HG03342 (cell line): ENCODE results near the gene RIN3.

ENCODE experiments used
- ATAC-seq: cut with Tn5 transposase; IDR thresholded peaks from one replicate; pipeline ENCODE4 v1.9.1; 2021; ENCODE audit warnings: mild to moderate bottlenecking, moderate library complexity; ENCODE audit not compliant: unreplicated experiment

Gene RIN3

DNA sequence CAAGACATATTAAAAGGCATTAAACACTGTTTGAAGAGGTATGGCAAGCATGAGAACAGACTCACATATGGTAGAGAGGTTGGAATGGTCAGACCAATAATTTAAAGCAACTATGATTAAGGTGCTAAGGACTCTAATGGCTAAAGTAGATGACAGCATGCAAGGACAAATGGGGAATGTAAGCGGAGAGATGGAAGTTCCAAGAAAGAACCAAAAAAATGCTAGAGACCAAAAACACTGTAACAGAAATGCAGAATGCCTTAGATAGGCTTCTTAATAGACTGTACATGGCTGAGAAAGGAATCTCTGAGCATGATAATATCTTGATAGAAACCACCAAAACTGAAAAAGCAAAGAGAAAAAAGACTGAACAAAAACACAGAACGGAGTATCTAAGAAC is 77.4 kb downstream of the RIN3 start:
- ATAC-seq, result no peak

DNA sequence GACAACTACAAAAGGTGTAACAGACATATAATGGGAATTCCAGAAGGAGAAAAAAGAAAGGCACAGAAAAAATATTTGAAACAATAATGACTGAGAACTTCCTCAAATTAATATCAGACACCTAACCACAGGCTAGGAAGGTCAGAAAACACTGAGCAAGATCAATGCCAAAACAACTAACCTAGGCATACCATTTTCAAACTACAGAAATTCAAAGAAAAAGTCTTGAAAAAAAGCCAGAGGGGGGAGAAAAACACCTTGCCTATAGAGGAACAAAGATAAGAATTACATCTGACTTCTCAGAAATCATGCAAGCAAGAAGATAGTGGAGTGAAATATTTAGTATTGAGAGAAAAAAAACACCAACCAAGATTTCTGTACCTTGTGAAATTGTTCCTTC is 77.8 kb downstream of the RIN3 start:
- ATAC-seq, result no peak

DNA sequence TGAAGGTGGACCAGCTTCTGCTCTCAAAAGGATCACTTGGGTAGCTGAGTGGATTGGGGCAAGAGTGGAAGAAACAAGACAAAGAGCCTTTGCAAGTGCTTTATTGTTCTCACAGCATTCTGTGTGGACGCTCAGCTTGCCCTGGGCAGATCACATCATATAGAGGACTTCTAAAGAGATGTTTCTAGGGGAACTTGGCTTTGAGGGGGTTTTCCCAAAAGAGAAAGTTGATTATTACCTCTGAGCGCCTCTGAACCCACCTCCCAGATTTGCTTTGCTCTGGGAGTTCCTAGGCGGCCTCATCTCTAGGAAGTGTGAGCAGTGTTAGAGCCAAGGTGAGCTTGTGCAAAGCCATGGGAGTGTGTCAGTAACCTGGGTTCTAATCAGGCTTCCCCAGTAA is 81.7 kb downstream of the RIN3 start:
- no peak for ATAC-seq

DNA sequence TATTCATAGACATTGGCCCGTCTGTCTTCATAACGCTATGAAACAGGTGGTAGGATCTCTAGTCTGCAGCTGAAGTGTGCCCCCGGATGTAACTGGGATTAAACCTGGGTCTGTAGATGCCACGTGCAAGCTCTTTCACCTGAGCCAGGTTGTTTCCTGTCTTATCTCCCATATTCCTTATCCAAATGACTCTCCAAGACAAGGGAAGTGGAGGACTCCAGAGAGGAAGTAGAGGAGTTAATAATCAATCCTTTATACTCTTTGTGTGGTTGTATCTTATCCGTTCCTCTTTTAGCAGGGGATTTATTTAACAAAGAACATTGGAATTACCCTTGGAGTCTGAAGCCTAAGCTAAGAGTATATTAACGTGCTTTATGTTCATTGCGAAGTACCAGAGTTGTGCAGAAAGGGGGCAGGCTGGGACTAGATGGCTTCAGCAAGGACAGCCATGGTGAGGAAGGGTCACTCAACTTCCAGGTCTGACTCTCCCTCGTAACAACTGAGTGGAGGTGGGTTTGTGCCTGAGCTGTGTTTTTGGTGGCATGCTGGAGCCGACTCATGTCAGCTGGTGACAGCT is 82.8 kb downstream of the RIN3 start:
- ATAC-seq, result no peak

DNA sequence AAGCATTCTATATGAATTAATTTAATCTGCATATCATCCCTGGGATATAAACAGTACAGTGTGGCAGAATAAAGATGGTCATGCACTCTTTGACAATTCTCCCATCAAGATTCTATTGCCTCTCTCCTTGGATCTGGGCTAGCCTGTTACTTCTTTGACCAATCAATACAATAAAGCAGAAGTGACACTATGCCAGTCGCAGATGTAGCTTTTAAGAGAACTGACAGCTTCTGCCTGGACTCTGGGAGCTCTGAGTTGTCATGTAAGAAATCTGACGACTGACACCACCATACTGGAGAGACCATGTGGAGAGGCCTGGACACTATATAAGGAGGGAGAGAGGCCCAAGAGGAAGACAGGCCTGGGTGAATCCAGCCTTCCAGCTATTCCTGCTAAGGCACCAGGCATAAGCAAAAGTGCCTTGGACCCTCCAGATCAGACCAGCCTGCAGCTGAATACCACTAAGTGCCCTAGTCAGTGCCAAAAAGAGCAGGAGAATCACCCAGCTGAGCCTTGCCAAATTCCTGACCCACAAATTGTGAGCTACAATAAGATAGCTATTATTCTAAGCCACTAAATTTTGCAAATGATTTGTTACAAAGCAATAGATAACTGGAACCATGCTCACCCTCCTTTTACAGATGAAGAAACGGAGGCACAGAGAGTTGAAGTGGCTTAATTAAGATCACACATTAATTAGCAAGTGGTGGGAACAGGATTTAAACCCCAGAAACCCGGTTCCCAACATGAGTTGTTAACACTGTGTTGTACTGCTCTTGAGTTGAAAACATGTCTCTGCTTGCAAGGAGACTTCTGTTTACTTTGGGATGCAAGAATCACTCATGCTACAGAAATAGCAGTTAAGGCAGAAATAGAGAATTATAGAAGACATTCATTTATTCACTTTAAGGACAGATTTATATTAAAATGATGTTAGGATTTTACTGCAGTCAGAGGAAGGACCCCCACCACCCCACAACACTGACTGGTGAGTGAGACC is 84.6 kb downstream of the RIN3 start:
- no peak for ATAC-seq

DNA sequence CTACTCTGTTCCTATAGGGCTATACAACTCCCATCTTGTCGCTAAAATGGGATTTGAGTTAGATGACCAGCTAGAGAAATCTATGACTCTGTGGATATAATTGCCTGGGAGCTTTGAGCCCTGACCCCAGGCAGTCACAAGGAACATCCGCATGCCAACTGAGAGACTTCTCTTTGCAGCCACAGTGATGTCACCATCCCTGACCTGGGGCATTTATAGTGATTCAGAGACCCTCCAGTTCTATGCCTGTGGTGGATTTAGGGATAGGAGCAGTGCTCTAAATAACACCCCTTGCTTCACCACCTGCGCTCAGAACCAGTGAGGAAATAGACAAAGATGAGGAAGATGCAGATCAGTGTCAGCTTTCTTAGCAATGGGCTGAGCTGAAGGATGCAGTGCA is 86.2 kb downstream of the RIN3 start:
- no peak for ATAC-seq

DNA sequence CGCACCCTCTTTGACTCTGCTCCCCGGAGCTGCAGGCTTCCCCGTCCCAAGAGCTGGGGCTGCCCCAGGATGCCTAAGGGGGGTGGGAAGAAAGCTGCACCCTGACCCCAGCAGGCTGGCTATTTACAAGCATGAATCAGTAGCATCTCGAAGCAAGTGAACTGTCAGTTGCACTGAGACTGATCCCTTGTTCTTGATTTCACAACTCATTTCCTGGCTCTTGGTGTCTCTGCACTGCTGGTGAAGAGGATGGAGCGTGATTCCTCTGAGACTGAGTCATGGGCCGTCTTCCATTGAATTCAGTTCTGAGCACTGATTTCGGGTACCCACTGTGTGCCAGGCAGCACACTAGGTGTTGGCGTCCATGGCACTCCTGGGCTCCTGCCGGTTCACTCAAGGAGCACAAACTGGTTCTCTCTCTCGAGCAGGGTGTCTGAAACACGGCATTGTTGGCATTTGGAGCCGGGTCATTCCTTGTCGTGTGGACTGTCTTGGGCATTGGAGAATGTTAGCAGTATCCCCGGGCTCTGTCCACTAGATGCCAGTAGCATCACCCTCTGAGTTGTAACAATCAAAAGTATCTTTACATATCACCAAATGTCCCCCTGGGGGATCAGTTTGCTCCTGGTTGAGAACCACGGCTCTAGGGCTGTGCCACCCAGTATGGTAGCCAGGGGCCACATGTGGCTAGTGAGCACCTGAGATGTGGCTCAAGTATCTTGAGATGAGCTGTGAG is 86.9 kb downstream of the RIN3 start:
- ATAC-seq, result no peak

DNA sequence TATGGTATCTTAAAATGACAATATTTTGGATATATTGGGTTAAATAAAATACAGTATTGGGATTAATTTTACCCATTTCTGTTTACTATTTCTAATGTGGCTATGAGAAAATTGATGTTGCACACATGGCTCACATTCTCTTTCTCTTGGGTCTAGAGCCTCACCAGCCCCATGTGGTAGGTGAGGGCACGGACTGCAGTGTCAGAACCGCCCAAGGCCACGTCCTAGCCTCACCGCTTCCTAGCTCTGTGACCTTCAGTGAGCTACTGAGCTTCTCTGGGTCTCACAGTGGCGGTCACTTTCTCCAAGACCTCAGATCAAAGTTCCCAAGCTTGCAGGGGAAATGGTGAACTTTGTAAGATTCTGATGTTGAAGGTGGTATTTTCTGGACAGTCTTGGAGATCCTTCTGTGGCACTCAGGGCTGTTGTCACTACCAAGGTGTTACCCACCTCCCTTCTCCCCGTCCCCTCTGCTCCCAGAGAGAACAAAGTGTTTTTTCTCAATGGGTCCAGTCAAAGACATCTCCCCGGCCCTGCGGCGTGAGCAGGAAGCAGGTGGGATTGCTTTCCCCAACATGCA is 87.6 kb downstream of the RIN3 start:
- no peak for ATAC-seq

DNA sequence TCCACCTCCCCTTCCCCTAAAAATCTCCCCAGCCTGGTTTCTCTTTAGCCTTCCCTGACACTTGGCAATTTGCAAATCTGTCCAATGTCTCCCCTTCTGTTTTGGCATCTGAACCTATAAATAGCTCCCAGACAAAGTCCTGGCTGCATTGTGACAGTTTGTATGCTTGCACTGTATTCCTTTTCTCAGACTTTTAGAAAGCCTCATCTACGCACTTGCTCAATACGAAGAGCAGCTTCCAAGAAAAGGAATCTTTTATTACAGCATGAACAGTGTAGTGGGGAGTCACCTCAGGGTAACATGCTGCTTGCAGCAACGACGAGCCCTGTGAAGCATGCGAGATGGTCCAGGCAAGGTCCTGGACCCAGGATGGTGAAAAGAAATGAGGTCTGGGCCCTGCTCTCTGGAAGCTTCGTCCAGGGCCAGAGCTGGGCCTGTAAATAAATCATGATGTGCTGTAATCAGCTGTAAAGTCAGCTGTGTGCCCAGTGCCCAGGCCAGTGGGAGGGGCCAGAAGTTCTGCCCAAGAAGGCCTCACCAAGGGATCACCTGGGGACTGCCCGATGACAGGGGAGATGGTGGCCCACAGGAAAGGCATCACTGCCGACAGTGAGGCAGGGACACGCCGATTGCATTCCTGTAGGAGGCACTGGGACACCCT is 88.3 kb downstream of the RIN3 start:
- ATAC-seq, result no peak

DNA sequence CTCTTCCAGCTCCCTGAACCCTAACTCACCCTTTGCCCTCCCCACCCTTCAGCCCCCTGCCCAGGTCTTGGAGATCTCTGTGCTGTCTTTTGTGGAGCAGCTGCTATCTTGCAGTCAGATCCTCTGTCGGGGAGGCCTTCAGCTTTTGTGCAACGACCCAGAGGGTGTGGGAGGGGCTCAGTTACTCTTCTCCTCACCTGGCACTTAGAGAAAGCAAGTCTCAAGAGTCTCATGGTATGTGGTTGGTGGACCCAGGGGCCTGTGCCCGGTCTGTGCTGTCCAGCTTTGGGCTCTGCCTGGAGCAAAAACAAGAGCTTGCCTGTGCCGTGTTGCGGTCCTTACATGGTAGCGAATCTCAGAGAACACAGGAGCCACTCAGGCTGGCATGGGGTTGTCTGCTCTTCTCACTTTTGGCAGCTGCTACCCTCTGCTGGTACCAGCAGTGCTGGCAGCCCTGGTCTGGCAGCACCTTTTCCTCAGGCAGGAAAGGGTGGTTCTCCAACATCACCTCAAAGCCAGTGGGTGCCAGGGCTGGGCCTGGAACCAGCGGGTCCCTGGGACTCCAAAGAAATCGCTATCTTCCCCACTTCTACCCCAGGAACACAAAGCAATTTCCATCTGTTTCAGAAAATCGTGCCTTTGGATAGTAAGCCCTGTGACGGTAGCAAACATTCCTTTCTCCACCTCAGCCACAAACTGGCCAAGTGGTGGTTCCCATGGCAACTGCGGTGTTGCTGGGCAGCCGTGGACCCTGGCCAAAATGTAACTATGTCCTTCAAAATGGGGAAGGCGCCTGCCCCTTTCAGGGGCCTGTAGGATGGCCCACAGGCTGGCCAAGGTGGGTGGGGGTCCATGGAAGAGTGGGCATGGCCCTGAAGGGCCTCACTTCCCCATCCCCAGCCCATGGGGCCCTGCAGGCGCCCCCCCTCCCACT is 90.0 kb downstream of the RIN3 start:
- ATAC-seq, result no peak

DNA sequence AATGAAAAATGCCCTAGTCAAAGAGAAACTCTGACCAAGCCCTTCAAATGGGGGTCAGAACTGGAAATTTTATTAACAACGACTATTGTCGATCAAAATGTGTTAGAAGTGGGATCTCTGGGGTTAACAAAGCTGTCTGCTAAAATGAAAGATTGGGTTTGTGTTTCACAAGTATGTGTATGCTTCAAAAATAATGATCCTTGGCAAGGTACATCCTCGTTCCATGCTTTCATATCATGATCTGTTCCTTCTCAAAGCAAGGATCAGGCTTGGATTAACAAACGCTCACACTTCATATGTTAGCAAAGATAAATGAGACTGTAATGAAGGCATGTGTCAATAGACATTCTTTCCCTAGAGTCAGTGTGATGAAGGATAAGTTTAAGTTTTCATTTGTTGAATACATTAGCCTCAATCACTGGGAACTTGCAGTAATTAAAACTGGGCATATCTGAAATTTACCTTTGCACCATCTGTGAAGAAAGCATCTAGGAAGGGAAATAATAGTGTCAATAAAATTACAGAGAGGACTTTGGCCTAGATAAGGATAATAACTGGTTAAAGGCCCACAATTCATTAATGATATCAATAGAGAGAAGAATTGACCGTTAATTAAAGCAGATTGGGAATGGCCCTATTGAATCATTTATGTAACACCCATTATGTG is 91.8 kb downstream of the RIN3 start:
- ATAC-seq, result no peak

DNA sequence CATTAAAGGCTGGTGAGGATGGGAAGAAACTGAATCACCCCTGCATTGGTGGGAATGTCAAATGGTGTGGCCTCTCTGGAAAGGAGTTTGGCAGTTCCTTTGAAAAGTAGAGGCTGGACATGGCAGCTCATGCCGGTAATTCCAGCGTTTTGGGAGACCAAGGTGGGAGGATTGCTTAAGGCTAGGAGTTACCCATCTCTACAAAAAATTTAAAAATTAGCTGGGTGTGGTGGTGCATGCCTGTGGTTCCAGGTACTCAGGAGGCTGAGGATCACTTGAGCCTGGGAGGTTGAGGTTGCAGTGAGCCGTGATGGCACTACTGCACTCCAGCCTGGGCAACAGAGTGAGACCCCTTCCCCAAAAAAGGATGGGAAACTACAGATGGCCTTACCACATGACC is 93.7 kb downstream of the RIN3 start:
- ATAC-seq, result no peak

DNA sequence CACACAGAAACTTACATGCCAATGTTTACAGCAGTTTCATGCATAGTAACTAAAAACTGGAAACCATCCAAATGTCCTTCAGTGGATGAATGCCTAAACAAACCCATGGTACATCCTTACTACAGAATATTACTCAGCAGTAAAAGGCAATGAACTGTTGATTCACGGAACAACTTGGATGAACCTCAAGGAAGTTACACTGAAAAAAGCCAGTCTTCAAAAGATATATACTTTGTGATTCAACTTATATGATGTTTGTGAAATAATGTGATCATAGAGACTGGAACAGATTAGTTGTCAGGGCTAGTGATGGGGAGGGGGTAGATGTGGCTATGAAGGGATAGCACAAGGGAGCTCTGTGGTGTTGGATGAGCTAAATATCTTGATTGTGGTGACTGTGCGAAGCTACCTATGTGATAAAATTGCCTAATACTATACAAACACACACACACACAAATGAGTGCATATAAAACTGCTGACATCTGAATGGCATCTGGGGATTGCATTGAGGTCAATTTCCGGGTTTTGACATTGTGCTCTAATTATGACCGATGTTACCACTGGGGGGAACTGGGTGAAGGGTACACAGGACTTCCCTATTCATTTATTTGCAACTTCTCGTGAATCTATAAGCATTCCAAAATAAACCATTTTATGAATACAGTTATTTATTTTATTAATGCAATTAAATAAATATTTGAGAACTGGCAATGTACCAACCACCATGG is 94.3 kb downstream of the RIN3 start:
- no peak for ATAC-seq

DNA sequence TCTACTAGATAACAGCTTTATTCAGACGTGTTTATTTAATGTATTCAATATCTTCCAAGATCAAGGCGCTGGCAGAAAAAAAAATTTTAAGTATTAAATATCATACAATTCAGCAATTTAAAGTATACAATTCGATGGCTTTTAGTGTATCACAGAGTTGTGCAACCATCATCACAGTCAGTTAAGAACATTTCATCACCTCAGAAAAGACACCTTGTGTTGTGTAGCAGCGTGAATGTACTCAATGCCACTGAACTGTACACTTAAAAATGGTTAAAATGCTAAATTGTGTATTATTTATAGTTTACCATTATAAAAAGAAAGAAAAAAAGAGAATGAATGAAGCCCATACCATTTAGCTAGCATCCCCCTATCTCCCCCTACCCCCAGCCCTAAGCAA is 96.4 kb downstream of the RIN3 start:
- no peak for ATAC-seq

DNA sequence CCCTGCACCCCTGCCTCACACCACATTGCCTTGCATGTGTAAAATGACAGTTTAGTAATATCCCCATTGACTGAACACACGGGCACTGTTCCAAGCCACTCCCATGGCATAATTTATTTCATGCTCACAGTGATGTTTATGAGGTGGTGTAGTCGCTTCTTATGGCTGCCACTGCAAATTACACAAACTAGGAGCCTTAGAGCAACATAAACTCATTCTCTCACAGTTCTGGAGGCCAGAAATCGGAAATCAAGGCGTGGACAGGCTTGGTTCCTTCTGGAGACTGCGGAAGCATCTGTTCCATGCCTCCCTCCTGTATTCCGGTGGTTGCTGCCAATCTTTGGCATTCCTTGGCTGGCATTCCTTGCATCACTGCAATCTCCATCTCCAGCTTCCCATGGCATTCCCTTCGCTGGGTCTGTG is 97.3 kb downstream of the RIN3 start:
- no peak for ATAC-seq

DNA sequence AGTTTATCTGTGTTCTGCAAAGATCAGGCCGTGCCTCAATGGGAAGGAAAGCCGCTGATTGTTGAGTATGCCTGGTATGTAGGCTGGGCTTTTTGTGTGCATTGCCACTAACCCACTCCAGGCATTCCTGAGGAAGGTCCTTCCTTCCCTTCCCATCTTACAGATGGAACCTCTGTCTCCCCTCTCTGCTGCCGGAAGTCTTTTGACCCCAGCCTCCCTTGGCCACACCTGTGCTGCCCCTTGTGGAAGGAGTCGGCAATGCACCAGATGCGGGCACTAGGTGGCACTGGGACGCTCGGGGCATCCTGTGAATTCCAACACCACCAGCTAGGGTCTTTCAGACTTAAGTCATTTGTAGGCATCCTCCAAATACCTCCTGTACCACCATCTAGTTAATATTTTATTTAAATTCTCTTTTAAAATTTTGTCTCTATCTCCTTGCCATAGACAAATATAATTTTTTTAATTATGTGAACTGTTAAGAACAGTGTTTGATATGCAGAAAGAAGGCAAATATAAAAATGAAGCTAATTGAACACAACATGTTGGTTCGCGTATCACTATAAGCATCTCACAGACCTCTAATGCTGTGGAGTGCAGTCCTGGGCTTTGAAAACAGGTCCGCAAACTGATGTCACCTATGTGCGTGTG is 99.6 kb downstream of the RIN3 start:
- ATAC-seq, result no peak

DNA sequence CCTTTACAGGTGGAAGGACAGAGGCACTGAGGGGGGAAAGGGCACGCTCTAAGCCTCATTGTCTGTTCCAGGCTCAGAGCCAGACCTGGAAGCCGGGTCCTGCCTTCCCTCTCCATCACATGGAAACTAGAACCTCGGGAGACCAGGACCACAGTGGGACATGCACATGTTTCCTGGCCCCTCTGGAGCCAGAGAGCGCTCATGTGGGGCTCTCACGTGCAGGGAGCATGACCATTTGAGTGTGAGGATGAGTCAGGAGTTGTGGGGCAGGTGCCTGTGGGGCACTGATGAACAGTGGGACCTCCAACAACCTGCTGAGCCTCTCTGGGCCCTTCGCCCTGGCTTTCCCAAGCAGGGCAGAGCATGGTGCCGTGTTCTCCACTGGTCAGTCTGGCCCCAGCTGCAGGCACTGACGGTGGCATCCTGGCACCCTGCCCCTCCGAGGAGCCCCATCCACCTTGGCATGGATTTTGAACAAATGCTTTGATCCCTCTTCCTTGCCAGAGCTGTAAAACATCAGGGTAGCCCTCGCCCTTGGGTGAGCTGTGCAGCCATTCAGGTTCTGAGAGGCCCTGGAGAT is 100.2 kb downstream of the RIN3 start:
- ATAC-seq, result no peak

DNA sequence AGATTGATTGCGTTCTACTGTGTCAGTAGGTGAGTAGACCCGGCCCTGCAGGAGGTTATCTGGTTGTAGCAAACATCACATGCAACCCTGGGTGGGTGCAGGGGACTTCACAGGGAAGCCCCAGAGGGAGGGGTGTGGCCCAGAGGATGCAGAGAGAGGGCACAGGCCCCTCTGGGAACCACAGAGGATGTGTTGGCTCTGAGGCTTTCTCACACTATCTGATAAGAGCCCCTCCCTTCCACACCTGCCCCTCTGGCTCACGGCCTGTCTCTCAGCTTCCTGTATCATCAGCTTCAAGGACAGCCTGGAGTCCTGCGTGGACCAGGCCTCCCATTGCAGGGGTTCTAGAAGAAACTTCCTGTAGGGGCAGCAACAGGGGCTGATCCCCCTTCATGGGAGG is 101.9 kb downstream of the RIN3 start:
- no peak for ATAC-seq
